SK-N-SH (cell line): ENCODE measurements around the gene KIAA0319L. TPM values are rescaled to one million over a fixed set of nuclear protein-coding genes. Genes with fewer than 3 reads are reported as not detected.

Experiments
- CTCF ChIA-PET: fragments of 300-600, 350-600 bp; formaldehyde crosslinking; extraction: SDS; loops from one replicate; lab custom pipeline; 2021; lab: Yijun Ruan, JAX
- POLR2A ChIA-PET: fragments of 350-600 bp; sonication (Branson Sonifier 250); formaldehyde crosslinking; extraction: SDS; loops from one replicate; lab custom pipeline; 2020; ENCODE audit warnings: antibody characterized with exemption, inconsistent platforms; lab: Yijun Ruan, JAX
- DNase-seq: peaks from one replicate; pipeline ENCODE4 v3.0.0; 2012
- H2AFZ ChIP-seq: fragments of 200-600 bp; sonication (generic); 2 replicates; pipeline ENCODE4 v1.8.1; 2016; ENCODE audit warnings: antibody characterized with exemption, mild to moderate bottlenecking, low read depth
- H3F3A ChIP-seq: fragments of 200-600 bp; sonication (generic); replicated peaks from 2 replicates; pipeline ENCODE3; 2016; ENCODE audit warnings: antibody characterized with exemption, mild to moderate bottlenecking; ENCODE audit not compliant: insufficient read depth
- H3K27ac ChIP-seq, 2 experiments: fragments of 200-500 bp in 1 of 2; fragments of 200-600 bp in 1 of 2; sonication (Bioruptor generic) in 1 of 2; sonication (generic), shearing (Covaris generic) in 1 of 2; 2 replicates each; pipeline versions ENCODE4 v1.5.1 to v1.6.1; 2014 to 2016; ENCODE audit warnings: low read depth in 2 of 2, inconsistent platforms in 1 of 2, low read length in 1 of 2, mild to moderate bottlenecking in 1 of 2, mixed read lengths in 1 of 2
- H3K27me3 ChIP-seq: fragments of 200-600 bp; sonication (generic), shearing (Covaris generic); 2 replicates; pipeline ENCODE4 v1.6.1; 2016; ENCODE audit warnings: mixed run types; ENCODE audit not compliant: insufficient read depth
- H3K36me3 ChIP-seq, 2 experiments: fragments of 200-500 bp in 1 of 2; fragments of 200-600 bp in 1 of 2; sonication (Bioruptor generic) in 1 of 2; sonication (generic) in 1 of 2; replicated peaks in 1 of 2; 2 replicates each; pipeline versions ENCODE3 to v1.5.1; 2014 to 2016; ENCODE audit warnings: low read length in 1 of 2, mild to moderate bottlenecking in 1 of 2; ENCODE audit not compliant: insufficient read depth in 2 of 2, control insufficient read depth in 1 of 2
- H3K4me1 ChIP-seq, 2 experiments: fragments of 200-500 bp in 1 of 2; fragments of 200-600 bp in 1 of 2; sonication (Bioruptor generic) in 1 of 2; sonication (generic), shearing (Covaris generic) in 1 of 2; 2 replicates each; pipeline versions ENCODE4 v1.5.1 to v1.6.1; 2014 to 2016; ENCODE audit warnings: low read depth in 1 of 2, low read length in 1 of 2, mixed run types in 1 of 2; ENCODE audit not compliant: insufficient read depth in 2 of 2, control insufficient read depth in 1 of 2
- H3K4me2 ChIP-seq: fragments of 200-600 bp; sonication (generic), shearing (Covaris generic); 2 replicates; pipeline ENCODE4 v1.6.1; 2017; ENCODE audit warnings: mixed run types
- H3K4me3 ChIP-seq, 2 experiments: fragments of 200-500 bp in 1 of 2; fragments of 200-600 bp in 1 of 2; sonication (Bioruptor generic) in 1 of 2; sonication (generic), shearing (Covaris generic) in 1 of 2; 2 replicates each; pipeline versions ENCODE4 v1.5.1 to v1.8.1; 2014 to 2016; ENCODE audit warnings: low read depth in 2 of 2, inconsistent platforms in 1 of 2, low read length in 1 of 2, mild to moderate bottlenecking in 1 of 2, mixed read lengths in 1 of 2, moderate library complexity in 1 of 2
- H3K79me2 ChIP-seq: fragments of 200-600 bp; sonication (generic); 2 replicates; pipeline ENCODE4 v1.8.1; 2017; ENCODE audit warnings: mild to moderate bottlenecking; ENCODE audit not compliant: insufficient read depth
- H3K9ac ChIP-seq: fragments of 200-600 bp; sonication (generic); 2 replicates; pipeline ENCODE4 v1.6.1; 2017; ENCODE audit warnings: mixed run types
- H3K9me2 ChIP-seq: fragments of 200-600 bp; sonication (generic); 2 replicates; pipeline ENCODE4 v1.6.1; 2017; ENCODE audit warnings: mixed run types
- H3K9me3 ChIP-seq: fragments of 200-600 bp; sonication (generic); 2 replicates; pipeline ENCODE4 v1.6.1; 2017; ENCODE audit warnings: mixed run types, mild to moderate bottlenecking, moderate library complexity
- H4K20me1 ChIP-seq: fragments of 200-600 bp; sonication (generic); 2 replicates; pipeline ENCODE4 v1.6.1; 2017; ENCODE audit warnings: mild to moderate bottlenecking, mixed run types; ENCODE audit not compliant: insufficient read depth
- CTCF ChIP-seq: fragments of 200-600 bp; sonication (generic); IDR thresholded peaks from 2 replicates; pipeline ENCODE4 v1.6.1; 2017; ENCODE audit warnings: antibody characterized with exemption, mild to moderate bottlenecking, moderate library complexity
- EZH2phosphoT487 ChIP-seq: fragments of 200-600 bp; sonication (generic); IDR thresholded peaks from 2 replicates; pipeline ENCODE4 v1.6.1; 2017; ENCODE audit warnings: low read depth, mixed run types, mild to moderate bottlenecking, antibody characterized with exemption, moderate library complexity, borderline replicate concordance
- GATA2 ChIP-seq: sonication (generic); formaldehyde crosslinking; IDR thresholded peaks from 2 replicates; pipeline ENCODE4 v1.5.0; 2020; ENCODE audit warnings: mild to moderate bottlenecking, missing genetic modification reagents
- IRF3 ChIP-seq: fragments of 150-350 bp; IDR thresholded peaks from 2 replicates; pipeline ENCODE4 v1.6.1; 2016; ENCODE audit warnings: mild to moderate bottlenecking, low read depth, low read length
- MXI1 ChIP-seq: IDR thresholded peaks from 2 replicates; pipeline ENCODE4 v1.6.1; 2012; ENCODE audit warnings: mild to moderate bottlenecking, low read depth, low read length, improper control_type of control experiment
- PBX3 ChIP-seq: IDR thresholded peaks from 2 replicates; pipeline ENCODE4; 2012
- RAD21 ChIP-seq: IDR thresholded peaks from 2 replicates; pipeline ENCODE4 v1.6.1; 2012; ENCODE audit warnings: mild to moderate bottlenecking, low read length
- RCOR1 ChIP-seq: fragments of 150-350 bp; IDR thresholded peaks from 2 replicates; pipeline ENCODE4 v1.6.1; 2017; ENCODE audit warnings: antibody characterized with exemption, low read length
- RFX5 ChIP-seq: IDR thresholded peaks from 2 replicates; pipeline ENCODE4 v1.6.1; 2012; ENCODE audit warnings: mild to moderate bottlenecking, improper control_type of control experiment, low read length
- RXRA ChIP-seq: IDR thresholded peaks from 2 replicates; pipeline ENCODE4 v1.4.0; 2012; ENCODE audit warnings: low read depth, mild to moderate bottlenecking, borderline replicate concordance
- SIN3A ChIP-seq: IDR thresholded peaks from 2 replicates; pipeline ENCODE4 v1.6.1; 2012; ENCODE audit warnings: low read depth, mild to moderate bottlenecking, low read length, moderate library complexity, borderline replicate concordance
- SMC3 ChIP-seq: IDR thresholded peaks from 2 replicates; pipeline ENCODE4 v1.6.1; 2012; ENCODE audit warnings: low read depth, low read length, improper control_type of control experiment
- TEAD4 ChIP-seq: IDR thresholded peaks from 2 replicates; pipeline ENCODE4 v1.4.0; 2012; ENCODE audit warnings: mild to moderate bottlenecking, borderline replicate concordance; ENCODE audit not compliant: insufficient read depth
- USF1 ChIP-seq: IDR thresholded peaks from 2 replicates; pipeline ENCODE4 v1.4.0; 2012; ENCODE audit warnings: low read depth, borderline replicate concordance
- USF2 ChIP-seq: fragments of 150-350 bp; IDR thresholded peaks from 2 replicates; pipeline ENCODE4 v1.6.1; 2017; ENCODE audit warnings: antibody characterized with exemption, low read length, low read depth, borderline replicate concordance
- YY1 ChIP-seq: IDR thresholded peaks from 2 replicates; pipeline ENCODE4 v1.4.0; 2012; ENCODE audit warnings: low read depth, mild to moderate bottlenecking
- WGBS: methylation state at CpG from one replicate; pipeline ENCODE4 v1.1.6; 2017; ENCODE audit warnings: low lambda C conversion rate; 5-methylcytosine and 5-hydroxymethylcytosine counted together
- polyA plus RNA-seq, 3 experiments: library from polyadenylated mRNA; depleted of rRNA; stranded (reverse); fragments of >200 nt; gene quantifications; 2 replicates each; pipeline ENCODE4 v1.2.3, GENCODE V29; 2012

The KIAA0319L gene
- polyA plus RNA-seq, 1 of the 3 experiments (the other 2 are of a cell fraction), result 51.9 TPM

- Histone ChIP-seq H2AFZ (no peak overlapping the region), H3K4me3 (no peak overlapping the region), H3K27me3 (no peaks in the 10 kb centered on the region), H3K27ac (no peak overlapping the region), H3K9me2 (peaks cover 3% of the 10 kb centered on the region; the same call in 1 of the 2 replicates), H3K4me1 (no peaks in the 10 kb centered on the region), H3K9ac (no peak overlapping the region), H4K20me1 (no peaks in the 10 kb centered on the region), H3K9me3 (no peaks in the 10 kb centered on the region), H3F3A (peaks cover 8% of the 10 kb centered on the region), H3K79me2 (no peaks in the 10 kb centered on the region), H3K36me3 (peaks cover 80 to 89% of the 10 kb centered on the region in 2 experiments), H3K4me2 (no peak overlapping the region)
- TF ChIP-seq TEAD4 (no peak), EZH2phosphoT487 (no peak), CTCF (no peak), RXRA (no peak), RFX5 (no peak), YY1 (no peak)
- WGBS, result 97% methylated on average over 10 of the region's 10 CpGs
- CTCF ChIA-PET, result interaction anchor here (1.0 kb wide), 1 partner anchor 15 kb away, joined by 4 read pairs; no protein-coding TSS in a partner anchor
- no peak for DNase-seq
- POLR2A ChIA-PET, result interaction anchor here (0.6 kb wide), 1 partner anchor 58 kb away, joined by 4 read pairs; no protein-coding TSS in a partner anchor
These were observed 166.4 kb downstream of the KIAA0319L start for GRCh38 chr1:35390600-35391494.

GRCh38 chr1:35386959-35387358, 170.2 kb downstream of the KIAA0319L start:
- no peaks in the 10 kb centered on the region for H3K4me1 ChIP-seq
- no peak for DNase-seq
- TF ChIP-seq IRF3 (no peak), RFX5 (no peak), TEAD4 (no peak), RAD21 (no peak), SMC3 (no peak), SIN3A (no peak), USF1 (no peak), GATA2 (CRISPR knock-in tag) (no peak), RXRA (no peak), USF2 (no peak), PBX3 (no peak), RCOR1 (no peak), MXI1 (no peak)
- TF ChIP-seq, all 33 proteins: peak for 0
- H3F3A ChIP-seq, result no peaks in the 10 kb centered on the region
- H3K36me3 ChIP-seq, result peaks cover 59 to 85% of the 10 kb centered on the region in 2 experiments
- H4K20me1 ChIP-seq, result no peaks in the 10 kb centered on the region
- no peaks in the 10 kb centered on the region for H3K9me3 ChIP-seq
- POLR2A ChIA-PET, result no interaction called here
- no peak overlapping the region for H3K4me3 ChIP-seq
- WGBS, result 96% methylated on average over 6 of the region's 6 CpGs
- H3K9me2 ChIP-seq, result no peaks in the 10 kb centered on the region
- H3K27me3 ChIP-seq, result no peaks in the 10 kb centered on the region
- CTCF ChIA-PET, result interaction anchor here (1.2 kb wide), 1 partner anchor 184 kb away, joined by 3 read pairs; no protein-coding TSS in a partner anchor
- H3K9ac ChIP-seq, result no peak overlapping the region
- no peak overlapping the region for H3K4me2 ChIP-seq
- no peak overlapping the region for H3K27ac ChIP-seq
- no peak overlapping the region for H2AFZ ChIP-seq
- H3K79me2 ChIP-seq, result no peaks in the 10 kb centered on the region
